IPS DF 19.7 (cell line): ENCODE measurements around the gene LHPP.

Experiments
- DNase-seq: peaks from one replicate; pipeline ENCODE4 v3.0.0-alpha.2; 2013; ENCODE audit warnings: low read depth, low spot score

The LHPP gene

DNA sequence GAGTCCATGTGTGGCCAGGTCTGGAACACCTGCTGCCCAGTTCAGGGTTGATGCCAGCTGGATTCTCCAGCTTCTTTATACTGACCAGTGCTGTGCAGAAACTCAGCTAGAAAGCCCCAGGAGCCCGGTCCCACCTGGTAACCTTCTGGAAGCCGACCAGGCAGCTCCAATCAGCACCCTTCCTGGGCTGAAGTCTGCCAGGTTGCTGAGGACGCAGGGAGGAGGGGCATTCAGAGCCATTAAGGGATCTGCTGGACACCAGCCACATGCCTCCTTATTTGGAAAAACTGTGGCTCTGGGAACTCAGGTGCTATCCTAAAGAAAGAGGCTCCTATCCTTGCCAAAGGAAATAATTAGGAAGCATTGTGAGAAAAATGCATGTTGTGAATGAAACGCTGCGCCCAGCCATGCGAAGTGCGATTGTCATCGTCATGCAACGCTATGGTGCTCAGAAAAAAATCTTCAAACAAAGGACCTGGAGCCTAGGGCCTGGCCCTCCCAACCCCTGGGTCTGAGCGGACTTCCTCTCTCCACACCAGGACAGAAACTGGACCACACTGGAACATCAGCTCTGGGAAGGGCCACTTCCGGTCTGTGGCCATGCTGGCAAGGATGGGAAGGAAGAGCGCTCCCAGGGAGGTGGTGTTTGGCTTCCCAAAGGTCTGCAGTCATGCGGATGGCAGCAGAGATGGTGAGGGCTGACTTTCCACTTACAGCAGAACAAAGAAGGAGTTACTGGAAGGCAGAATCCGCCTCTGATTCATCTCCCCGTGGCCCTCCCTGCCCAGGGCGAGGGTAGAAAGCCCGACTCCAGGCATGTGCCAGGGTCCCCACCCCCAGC, 192.4 kb downstream of the LHPP start:
- DNase-seq, result no peak

DNA sequence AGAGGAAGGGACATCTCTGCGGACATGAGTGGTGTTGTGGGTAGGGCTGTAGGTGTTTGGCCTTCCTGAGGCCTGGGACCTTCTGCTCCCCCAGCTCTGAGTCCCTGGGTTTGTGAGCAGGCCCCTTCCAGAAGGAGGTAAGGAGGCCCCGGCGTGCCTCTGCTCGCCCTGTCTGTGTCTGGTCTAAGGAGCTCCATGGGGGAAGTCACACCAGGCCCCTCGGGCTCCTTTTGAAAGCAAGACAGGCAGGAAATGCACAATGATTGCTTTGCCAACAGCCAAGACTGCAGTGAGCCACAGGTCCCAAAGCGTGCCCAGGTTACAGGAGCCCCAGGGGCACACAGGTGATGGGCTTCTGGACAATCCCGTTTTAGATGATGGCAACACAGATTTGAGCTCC, 193.1 kb downstream of the LHPP start:
- no peak for DNase-seq

GRCh38 chr10:124655191-124656112, 193.8 kb downstream of the LHPP start:
- no peak for DNase-seq

DNA sequence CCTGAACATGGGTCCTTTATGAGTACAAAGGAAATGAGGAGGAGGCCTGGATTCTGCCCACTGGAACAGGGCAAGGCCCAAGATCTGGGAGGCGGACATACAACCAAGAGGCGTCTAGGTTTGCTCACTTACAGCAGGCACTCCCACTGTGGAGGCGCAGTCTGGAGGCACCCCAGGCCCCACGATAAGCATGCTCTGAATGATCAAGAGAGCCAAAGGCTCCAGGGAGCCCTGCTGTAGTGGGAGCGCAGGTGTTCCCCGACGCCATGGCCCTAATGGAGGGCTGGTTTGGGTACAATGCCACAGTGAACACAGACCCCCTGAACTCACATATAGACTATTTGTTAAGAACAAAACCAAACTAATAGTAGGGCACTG, 194.5 kb downstream of the LHPP start:
- DNase-seq, result no peak

GRCh38 chr10:124656541-124656940, 194.9 kb downstream of the LHPP start:
- no peak for DNase-seq

DNA sequence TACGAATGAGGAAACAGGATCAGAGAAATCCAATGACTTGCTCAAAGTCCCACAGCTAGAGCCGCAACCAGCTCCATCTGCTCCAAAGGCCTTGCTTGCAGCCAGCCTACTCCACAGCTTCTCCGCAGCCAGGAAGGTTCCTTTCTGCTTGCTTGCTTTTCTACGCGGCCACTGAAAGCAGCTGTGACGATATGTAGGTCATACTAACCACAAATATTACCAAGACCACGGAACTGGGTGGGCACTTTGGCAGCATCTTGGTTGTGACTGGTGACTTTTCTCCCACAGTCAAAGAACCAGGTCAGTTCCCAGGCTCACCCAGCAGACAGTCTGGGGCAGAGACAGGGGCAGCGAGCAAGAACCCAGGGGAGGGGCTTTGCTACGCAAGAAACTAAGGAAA, 196.2 kb downstream of the LHPP start:
- no peak for DNase-seq

GRCh38 chr10:124658591-124659242, 197.1 kb downstream of the LHPP start:
- no peak for DNase-seq

DNA sequence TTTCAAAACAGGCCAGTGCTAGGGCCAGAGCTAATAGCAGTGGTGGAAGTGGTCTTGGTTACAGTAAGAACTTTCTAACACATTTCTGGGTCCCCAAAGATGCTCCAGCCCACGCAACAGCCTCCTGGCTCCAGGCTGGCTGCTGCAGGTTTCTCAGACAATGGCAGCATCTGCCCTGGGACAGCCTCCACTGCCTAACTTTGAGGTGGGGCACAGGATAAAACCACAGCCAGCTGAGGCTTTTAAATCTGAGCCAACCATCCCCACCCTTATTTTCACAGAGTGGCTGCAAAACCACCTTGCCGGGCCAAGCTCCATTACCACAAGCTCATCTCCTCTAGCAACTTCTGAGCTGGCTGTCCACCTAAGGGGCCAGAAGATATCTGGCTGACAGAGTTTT, 197.8 kb downstream of the LHPP start:
- DNase-seq, result no peak

DNA sequence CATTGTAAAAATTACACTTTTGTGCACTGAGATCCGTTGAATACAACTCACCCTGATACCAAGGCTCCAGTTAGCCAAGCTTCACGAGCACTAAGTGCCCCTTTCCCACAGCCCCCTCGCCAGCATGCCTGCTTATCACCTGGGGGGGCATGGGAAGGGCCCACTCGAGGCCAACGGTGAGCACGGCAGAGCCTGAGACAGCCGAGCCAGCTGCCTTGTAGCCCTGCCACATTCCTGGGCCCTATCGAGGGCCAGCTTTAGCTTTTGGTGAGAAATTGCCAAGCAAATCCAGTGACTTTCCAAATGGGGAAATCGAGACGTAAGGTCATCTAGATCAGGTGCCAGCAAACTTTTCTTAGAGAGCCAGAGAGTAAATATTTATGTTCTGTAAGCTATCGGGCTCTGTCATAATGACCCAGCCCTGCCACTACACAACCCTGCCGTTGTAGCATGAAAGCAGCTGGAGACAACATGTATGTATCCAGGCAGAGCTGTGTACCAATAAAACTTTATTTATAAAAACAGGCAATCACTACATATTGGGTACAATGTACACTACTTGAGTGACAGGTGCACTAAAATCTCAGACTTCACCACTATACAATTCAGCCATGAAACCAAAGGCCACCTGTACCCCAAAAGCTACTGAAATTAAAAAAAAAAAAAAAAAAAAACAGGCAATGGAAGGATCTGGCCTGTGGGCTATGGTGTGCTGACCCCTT, 198.9 kb downstream of the LHPP start:
- no peak for DNase-seq

DNA sequence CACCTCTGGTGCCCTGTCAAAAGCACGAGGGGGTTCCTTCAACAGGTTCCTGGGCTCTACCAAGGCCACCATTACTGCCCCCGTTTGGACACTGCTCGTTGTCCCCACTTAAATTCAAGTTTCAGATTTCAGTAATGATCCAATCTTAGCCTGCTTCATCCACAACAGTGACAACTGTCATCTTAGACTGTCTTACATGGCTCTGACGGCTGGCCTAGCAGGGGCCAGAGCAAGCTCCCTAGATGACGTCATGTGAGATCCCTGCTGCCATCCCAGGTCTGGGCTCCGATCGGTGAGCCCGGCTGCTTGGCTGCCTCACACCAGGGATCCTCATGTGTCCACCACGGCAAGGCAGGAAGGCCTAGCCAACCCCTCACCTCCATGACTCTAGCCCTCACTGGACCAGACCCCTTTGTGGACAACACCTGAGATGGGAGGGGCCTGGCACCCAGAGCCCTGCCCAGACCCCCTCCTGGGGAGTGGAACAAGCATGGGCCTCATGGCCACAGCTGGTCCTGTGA, 200.1 kb downstream of the LHPP start:
- DNase-seq, result no peak

- DNase-seq, result no peak
Measured at GRCh38 chr10:124663228-124663627, 201.6 kb downstream of the LHPP start.
